ENCODE results near the gene PSMB11. TPM values are rescaled to one million over a fixed set of nuclear protein-coding genes. Genes with fewer than 3 reads are reported as not detected.

PSMB11 gene
- total and polyA plus RNA-seq, 2 donors (not counting 1 experiment from before 2014, with no cell fraction given): not detected

- Mint-ChIP-seq H3K27me3 (no peaks in the 10 kb centered on the region), H3K27ac (no peak overlapping the region), H3K4me1 (no peaks in the 10 kb centered on the region), H3K4me3 (no peak overlapping the region), H3K9me3 (ENCODE audit: insufficient read depth) (no peaks in the 10 kb centered on the region)
- H3K4me1 ChIP-seq (ENCODE audit: control insufficient read depth in 2 of 2, insufficient read depth in 2 of 2, low read length in 2 of 2): no peaks in the 10 kb centered on the region
- H3K9ac ChIP-seq (ENCODE audit: low read length): no peak overlapping the region
- no peak overlapping the region for H3K4me2 ChIP-seq (replicated peaks; ENCODE audit: low read depth, low read length, poor library complexity, severe bottlenecking)
- H3K9me3 ChIP-seq (ENCODE audit: control extremely low read depth in 1 of 3, control insufficient read depth in 2 of 3, insufficient read depth in 1 of 3, low read length in 2 of 3): no peaks in the 10 kb centered on the region
- no peaks in the 10 kb centered on the region for H3K36me3 ChIP-seq (replicated peaks in 1 of 2; ENCODE audit: control extremely low read depth in 1 of 2, control insufficient read depth in 1 of 2, extremely low read depth in 1 of 2, insufficient read depth in 2 of 2, low read length in 1 of 2)
- H3K79me2 ChIP-seq (ENCODE audit: control insufficient read depth, insufficient read depth, low read length): no peaks in the 10 kb centered on the region
- no peak overlapping the region for H3K4me3 ChIP-seq (ENCODE audit: control extremely low read depth in 1 of 5, extremely low read depth in 1 of 5, insufficient read depth in 1 of 5, low read depth in 2 of 5, low read length in 4 of 5)
- DNase-seq: no peak
- H3K27ac ChIP-seq (ENCODE audit: low read length in 2 of 2): no peak overlapping the region
- H3K27me3 ChIP-seq (replicated peaks in 1 of 4; ENCODE audit: control extremely low read depth in 1 of 4, control insufficient read depth in 3 of 4, insufficient read depth in 4 of 4, low read length in 3 of 4): peaks cover 0 to 4% (median 0%) of the 10 kb centered on the region in 4 experiments
- intact Hi-C loops (cut with micrococcal nuclease): no loop called here
- H4K20me1 ChIP-seq (ENCODE audit: control insufficient read depth, insufficient read depth, low read length, poor library complexity, severe bottlenecking): no peaks in the 10 kb centered on the region
- 96% methylated on average over 4 of the region's 8 CpGs for WGBS (ENCODE audit: insufficient coverage)
- TF ChIP-seq EZH2 (IDR thresholded peaks at IDR 0.05; ENCODE audit: borderline replicate concordance, insufficient read depth, low read depth, low read length, poor library complexity, severe bottlenecking): no peak
- TF ChIP-seq, protein P1, sequence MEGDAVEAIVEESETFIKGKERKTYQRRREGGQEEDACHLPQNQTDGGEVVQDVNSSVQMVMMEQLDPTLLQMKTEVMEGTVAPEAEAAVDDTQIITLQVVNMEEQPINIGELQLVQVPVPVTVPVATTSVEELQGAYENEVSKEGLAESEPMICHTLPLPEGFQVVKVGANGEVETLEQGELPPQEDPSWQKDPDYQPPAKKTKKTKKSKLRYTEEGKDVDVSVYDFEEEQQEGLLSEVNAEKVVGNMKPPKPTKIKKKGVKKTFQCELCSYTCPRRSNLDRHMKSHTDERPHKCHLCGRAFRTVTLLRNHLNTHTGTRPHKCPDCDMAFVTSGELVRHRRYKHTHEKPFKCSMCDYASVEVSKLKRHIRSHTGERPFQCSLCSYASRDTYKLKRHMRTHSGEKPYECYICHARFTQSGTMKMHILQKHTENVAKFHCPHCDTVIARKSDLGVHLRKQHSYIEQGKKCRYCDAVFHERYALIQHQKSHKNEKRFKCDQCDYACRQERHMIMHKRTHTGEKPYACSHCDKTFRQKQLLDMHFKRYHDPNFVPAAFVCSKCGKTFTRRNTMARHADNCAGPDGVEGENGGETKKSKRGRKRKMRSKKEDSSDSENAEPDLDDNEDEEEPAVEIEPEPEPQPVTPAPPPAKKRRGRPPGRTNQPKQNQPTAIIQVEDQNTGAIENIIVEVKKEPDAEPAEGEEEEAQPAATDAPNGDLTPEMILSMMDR (IDR thresholded peaks at IDR 0.05): no peak
- CTCF ChIA-PET: interaction anchor here (0.7 kb wide), 1 partner anchor 47 kb away, joined by 3 read pairs; no protein-coding TSS in a partner anchor
- no peak for ATAC-seq (ENCODE audit: low read depth)
- POLR2A ChIA-PET: no interaction called here
- H2AFZ ChIP-seq (ENCODE audit: insufficient read depth, low read depth, low read length, poor library complexity, severe bottlenecking): no peak overlapping the region
These were observed 283 bp upstream of the PSMB11 start for GRCh38 chr14:23041729-23042128.

DNA sequence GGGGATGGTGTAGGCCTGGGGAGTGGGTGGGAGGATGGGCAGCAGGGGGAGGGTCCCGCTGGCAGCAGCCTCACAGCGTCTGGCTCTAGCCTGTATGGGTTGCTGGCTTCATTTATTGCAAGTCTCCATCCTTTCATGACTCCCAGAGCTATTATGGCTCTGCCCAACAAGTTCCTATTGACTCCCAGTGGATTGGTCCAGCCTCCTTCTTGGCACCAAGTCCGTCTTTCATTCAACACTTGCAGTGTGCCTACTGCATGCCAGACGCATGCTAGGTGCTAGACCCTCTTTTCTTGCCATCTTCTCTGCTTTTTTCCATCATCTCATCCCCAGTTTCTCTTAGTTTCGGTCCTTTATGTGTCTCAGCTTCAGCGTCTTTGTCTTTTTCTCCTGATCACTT, 1.1 kb downstream of the PSMB11 start:
- peaks cover 0 to 4% (median 0%) of the 10 kb centered on the region in 4 experiments for H3K27me3 ChIP-seq (replicated peaks in 1 of 4; ENCODE audit: control extremely low read depth in 1 of 4, control insufficient read depth in 3 of 4, insufficient read depth in 4 of 4, low read length in 3 of 4)
- POLR2A ChIA-PET: no interaction called here

More for the DNA sequence above, 1.1 kb downstream of the PSMB11 start:
- Mint-ChIP-seq H3K27ac (no peak overlapping the region), H3K4me1 (no peaks in the 10 kb centered on the region), H3K4me3 (no peak overlapping the region), H3K9me3 (ENCODE audit: insufficient read depth) (no peaks in the 10 kb centered on the region), H3K27me3 (no peaks in the 10 kb centered on the region)
- TF ChIP-seq, protein P1 (IDR thresholded peaks at IDR 0.05): no peak
- no peak for TF ChIP-seq EZH2 (IDR thresholded peaks at IDR 0.05; ENCODE audit: borderline replicate concordance, insufficient read depth, low read depth, low read length, poor library complexity, severe bottlenecking)
- ATAC-seq (ENCODE audit: low read depth) (no peak), DNase-seq (no peak)
- CTCF ChIA-PET: interaction anchor here (0.9 kb wide), 1 partner anchor 57 kb away, joined by 4 read pairs; no protein-coding TSS in a partner anchor
- Histone ChIP-seq H3K79me2 (ENCODE audit: control insufficient read depth, insufficient read depth, low read length) (no peaks in the 10 kb centered on the region), H3K4me3 (ENCODE audit: control extremely low read depth in 1 of 5, extremely low read depth in 1 of 5, insufficient read depth in 1 of 5, low read depth in 2 of 5, low read length in 4 of 5) (no peak overlapping the region), H3K27ac (ENCODE audit: low read length in 2 of 2) (no peak overlapping the region), H4K20me1 (ENCODE audit: control insufficient read depth, insufficient read depth, low read length, poor library complexity, severe bottlenecking) (no peaks in the 10 kb centered on the region), H2AFZ (ENCODE audit: insufficient read depth, low read depth, low read length, poor library complexity, severe bottlenecking) (no peak overlapping the region), H3K4me2 (replicated peaks; ENCODE audit: low read depth, low read length, poor library complexity, severe bottlenecking) (no peak overlapping the region), H3K4me1 (ENCODE audit: control insufficient read depth in 2 of 2, insufficient read depth in 2 of 2, low read length in 2 of 2) (no peaks in the 10 kb centered on the region), H3K9me3 (ENCODE audit: control extremely low read depth in 1 of 3, control insufficient read depth in 2 of 3, insufficient read depth in 1 of 3, low read length in 2 of 3) (no peaks in the 10 kb centered on the region), H3K36me3 (replicated peaks in 1 of 2; ENCODE audit: control extremely low read depth in 1 of 2, control insufficient read depth in 1 of 2, extremely low read depth in 1 of 2, insufficient read depth in 2 of 2, low read length in 1 of 2) (no peaks in the 10 kb centered on the region), H3K9ac (ENCODE audit: low read length) (no peak overlapping the region)
- 97% methylated on average over 3 of the region's 6 CpGs for WGBS (ENCODE audit: insufficient coverage)
- intact Hi-C loops (cut with micrococcal nuclease): no loop called here
